Epidermal melanocyte (primary cell): Measurements from ENCODE around the gene PEX14.

Source experiments
- DNase-seq: peaks from one replicate; pipeline ENCODE4 v3.0.0; 2011; ENCODE audit warnings: low spot score; ENCODE audit not compliant: insufficient read length

Gene PEX14

GRCh38 chr1:10615932-10616671, 141.4 kb downstream of the PEX14 start:
- no peak for DNase-seq

- no peak for DNase-seq
Measured at GRCh38 chr1:10616696-10617095, 141.9 kb downstream of the PEX14 start.

DNA sequence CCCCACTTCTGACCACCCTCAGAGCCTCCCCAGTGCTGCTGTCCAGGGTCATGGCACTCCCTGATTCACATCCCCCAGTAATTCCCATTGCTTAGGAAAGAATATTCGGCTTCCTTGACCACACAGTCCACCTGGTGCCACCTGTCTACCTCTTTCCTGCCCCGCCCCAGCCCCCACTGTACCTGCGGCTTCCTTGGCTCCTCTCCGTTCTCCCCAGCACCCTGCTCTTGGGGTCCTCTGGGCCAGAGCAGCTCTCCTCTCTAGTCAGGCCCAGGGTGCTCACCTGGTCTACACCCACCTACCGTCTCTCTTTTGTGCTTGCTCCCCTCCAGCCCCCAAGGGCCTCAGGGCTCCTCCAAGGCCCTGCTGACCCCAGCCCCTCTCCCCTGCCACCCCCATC, 142.6 kb downstream of the PEX14 start:
- DNase-seq: no peak

DNA sequence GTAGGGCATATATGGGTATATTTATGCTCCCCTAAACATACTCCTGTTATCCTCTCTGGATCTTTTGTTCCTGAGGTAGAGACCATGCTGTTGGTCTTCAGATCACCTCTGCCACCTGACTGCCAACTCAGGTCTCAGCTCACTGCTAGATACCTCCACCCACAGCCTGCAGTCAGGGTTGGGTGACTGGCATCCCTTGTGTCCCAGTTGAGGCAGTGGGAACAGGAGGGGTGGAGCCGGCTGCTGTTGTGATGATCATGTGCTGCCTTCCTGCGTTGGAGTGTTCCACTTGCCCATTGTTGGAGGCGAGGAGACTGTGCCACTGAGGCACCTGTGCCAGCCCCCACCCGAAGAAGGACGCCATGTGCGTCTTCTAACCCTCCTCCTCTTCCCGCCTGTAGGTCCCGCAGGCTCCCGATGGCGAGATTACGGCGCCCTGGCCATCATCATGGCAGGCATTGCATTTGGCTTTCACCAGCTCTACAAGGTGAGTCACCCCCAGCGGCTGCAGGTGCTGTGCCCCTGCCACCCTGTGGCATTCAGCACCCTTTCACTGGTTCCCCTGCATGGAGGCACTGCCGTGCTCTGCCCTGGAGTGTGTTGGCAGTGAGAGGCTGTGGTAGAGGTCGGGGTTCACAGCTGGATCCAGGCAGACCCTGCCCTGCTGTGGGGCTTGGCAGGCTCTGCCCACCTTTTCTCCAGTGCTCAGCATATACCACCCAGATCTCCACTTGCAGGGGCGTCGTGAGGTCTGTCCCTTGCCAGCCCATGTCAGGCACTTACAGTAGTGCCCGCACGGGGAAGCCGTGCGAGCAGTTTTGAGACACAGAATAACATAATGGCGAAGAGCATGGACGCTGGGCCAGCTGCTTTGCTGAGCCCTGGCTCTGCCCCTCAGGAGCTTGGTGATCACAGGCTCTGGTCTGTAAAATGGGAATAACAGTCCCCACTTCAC, 143.5 kb downstream of the PEX14 start:
- DNase-seq: no peak

GRCh38 chr1:10620776-10621175, 146.0 kb downstream of the PEX14 start:
- DNase-seq: no peak

- DNase-seq: no peak
Measured at GRCh38 chr1:10621906-10622305, 147.2 kb downstream of the PEX14 start.

DNA sequence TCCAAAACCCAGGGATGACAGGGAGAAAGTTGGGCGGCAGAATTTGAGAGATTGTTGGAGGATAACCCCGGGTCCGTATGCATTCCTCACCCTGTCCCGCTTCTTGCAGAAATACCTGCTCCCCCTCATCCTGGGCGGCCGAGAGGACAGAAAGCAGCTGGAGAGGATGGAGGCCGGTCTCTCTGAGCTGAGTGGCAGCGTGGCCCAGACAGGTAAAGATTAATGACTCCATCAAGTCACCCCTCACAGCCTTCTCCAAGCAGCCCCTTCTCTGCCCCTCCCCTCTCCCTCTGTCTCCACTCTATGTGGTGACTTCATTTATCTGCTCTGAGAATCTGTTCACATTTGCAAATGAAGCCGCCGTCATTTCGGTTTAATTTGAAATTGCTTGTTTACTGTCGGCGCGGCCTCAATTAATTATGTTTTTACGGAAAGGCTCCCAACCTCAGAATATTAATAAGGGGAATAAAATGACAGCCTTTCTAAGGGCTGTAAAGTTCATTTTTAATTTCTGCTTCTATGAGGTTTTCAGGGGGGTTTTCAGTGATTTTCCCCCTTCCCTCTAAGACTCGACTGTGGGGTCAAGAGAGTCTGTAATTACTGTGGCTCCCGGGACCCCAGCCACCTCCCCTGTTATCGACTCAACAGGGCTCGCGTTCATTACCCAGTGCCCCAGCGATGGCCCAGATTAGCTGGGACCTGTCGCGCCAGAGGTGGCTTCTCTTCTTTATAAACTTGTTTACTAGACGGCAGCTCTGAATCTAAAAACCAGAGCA, 148.3 kb downstream of the PEX14 start:
- DNase-seq: no peak

GRCh38 chr1:10623686-10624145, 149.0 kb downstream of the PEX14 start:
- no peak for DNase-seq

DNA sequence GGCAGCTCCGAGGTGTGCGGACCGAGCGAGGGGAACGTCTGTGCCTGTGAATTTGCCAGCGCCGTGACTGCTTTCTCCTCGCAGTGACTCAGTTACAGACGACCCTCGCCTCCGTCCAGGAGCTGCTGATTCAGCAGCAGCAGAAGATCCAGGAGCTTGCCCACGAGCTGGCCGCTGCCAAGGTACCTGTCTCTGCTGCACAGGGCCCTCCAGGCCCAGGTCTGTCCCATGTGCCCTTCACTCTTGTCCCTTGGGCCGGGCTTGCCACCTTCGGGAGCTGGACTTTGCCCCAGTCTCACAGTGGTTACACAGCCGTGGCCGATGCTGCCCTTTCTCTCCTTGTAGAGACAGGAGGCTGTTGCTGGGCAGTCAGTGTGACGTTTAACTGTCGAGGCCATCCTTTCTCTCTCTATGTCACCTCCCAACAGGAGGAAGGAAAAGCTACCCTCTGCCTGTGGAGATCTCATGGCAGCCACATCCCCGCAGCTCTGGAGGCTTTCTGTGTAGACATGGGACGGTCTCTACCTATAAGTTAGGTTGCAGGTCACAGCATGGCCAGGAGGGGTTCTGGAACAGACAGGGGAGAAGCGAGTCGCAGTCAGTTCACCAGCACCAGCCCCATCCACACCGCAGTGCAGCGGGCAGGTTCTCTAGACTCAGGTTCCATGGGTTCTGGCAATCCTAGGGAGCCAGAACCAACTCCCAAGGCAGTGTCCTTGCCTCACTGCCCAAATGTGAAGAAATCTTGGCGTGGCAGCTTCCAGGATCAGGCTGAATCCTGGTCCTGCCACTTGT, 149.7 kb downstream of the PEX14 start:
- no peak for DNase-seq

GRCh38 chr1:10625076-10625475, 150.3 kb downstream of the PEX14 start:
- no peak for DNase-seq

- DNase-seq: no peak
Measured at GRCh38 chr1:10625554-10625953, 150.8 kb downstream of the PEX14 start.

DNA sequence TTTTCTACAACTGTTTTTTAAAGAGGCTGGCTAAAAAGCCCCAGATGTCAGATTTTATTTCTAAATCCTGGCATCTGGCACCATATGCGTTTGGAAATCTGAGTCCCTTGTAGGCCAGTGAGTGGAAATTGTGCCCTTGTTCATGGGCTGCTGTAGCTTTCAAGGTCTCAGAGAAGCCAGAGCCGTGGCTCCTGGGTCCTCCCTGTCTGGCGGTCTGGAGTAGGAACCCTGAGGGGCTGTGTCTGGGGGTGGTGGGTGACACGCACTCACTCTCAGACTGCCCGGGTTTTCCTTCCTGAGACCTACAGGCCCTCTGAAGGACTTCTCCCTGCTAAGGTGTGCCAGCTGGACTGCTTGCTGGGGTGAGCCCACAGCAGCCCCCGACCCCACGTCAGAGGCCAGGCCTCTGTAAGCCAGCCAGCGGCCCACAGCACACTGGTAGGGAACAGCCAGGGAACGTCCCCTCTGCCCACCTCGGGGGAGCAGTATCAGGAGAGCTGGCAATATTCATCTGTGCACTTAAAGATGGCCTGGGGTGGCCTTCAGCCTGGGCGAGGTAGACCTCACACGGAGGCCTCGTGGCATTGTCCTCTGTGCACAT, 151.5 kb downstream of the PEX14 start:
- DNase-seq: no peak

- no peak for DNase-seq
Measured at GRCh38 chr1:10626791-10627410, 152.2 kb downstream of the PEX14 start.

- no peak for DNase-seq
Measured at GRCh38 chr1:10628685-10629084, 153.9 kb downstream of the PEX14 start.

GRCh38 chr1:10629091-10629815, 154.5 kb downstream of the PEX14 start:
- no peak for DNase-seq

GRCh38 chr1:10629816-10630571, 155.2 kb downstream of the PEX14 start:
- DNase-seq: no peak

DNA sequence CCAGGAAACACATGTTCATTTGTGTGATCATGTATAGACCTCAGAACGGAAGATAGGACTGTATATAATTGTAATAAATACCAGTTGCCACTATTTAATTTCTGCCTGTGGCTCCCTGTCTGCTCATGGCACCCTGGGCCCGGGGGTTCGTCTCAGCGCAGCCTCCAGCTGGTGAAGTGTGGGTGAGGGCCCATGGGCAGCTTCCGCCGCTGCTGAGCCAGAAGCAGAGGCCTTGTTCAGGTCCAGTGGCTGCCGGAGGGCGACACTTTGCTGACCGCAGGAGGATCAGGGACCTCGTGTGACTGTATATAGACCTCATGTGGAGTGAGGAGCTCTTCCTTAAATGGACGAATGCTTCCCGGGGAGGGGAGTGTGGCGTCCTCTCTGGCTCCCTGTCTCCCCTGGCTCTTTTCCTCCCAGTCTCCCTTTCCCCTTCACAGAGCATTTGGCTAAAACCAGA, 155.9 kb downstream of the PEX14 start:
- DNase-seq: no peak

DNA sequence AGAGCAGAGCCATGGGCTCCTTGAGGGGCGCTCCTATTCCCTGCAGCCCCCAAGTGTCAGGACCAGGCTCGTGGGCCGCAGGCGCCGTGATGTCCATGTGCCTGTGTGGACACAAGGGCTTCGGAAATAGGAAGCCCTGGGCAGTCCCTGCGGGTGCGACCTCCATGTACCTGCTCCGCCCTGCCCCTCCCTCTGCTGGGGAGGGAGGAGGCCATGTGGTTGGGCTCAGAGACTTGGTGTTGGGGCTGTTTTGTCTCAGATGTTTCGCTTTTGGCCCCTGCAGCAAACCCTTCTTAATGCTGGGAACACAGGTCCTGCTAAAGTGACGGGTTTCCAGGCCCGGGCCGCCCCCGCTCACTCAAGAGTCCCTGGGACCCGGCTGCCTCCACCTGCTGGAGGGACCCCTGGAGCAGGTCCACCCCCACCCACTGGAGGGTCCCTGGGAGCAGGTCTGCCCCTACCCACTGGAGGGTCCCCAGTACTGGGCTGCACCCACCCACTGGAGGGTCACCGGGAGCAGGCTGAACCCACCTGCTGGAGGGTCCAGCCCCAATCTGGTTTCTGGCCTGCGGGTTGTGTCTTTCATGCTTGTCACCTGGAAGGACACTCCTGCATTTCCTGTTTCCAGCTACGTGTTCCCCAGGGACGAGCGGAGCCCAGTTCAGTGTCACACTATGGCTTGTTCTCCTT, 156.5 kb downstream of the PEX14 start:
- DNase-seq: no peak
